ENCODE data around the gene NOX4.

Gene NOX4

DNA sequence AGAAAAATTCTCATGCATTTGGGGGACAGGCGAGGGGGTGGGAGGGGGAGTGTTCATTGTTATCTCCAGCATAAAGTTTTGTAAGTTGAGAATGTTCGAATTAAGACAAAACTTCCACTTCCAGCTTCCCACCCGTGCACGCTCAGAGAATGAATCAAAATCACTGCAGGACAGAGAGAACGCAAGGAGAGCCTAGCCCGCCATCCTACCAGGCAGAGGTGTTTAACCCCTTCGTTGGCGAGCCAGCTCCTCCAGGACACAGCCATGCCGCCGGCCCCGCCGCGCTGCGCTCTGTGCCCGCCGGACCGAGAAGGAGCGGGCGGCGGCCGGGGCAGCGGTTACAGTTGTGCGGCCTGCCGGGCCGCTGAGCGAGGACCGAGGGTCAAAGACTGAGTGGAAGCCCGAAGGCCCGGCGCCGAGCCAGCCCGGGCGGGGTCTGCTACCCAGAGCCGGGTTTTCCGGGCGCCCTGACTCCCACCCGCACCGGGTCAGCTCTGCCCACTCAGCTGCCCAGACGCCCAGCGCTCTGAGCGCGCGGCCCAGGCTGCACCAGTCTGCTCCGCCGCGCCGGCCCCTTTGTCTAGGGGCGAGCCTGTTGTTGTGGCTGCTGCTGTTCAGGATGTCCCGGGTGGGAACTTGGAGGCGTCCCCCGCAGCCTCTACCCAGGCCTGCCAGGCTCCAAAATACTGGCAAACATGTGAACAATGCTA lies at the start of gene NOX4:
TSS of gene NOX4 (minus strand) at position 395 of the 710 bp plus-strand sequence. CDS start at position 266, 129 bp downstream.
- no peak for DNase-seq (ENCODE audit: low spot score)

DNA sequence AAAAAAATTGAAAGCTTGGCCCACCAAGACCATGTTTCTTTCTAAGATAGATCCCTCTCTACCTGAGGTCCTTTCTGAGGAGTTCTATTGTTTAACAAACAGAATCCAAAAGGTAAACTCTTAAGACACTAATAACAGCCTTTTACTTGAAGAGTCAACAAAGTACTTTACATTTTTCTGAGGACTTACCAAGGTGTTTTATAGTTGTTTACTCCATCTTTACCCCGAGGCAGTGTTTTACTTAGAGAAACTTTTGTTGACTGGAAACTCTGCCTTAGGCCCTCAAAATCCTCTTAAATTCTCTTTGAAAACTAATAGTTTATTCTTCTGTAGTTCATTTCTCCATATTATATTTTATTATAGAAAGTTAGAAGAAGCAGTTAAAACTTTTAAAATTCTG lies 49.7 kb upstream of the NOX4 start:
- no peak for DNase-seq (ENCODE audit: low spot score)

DNA sequence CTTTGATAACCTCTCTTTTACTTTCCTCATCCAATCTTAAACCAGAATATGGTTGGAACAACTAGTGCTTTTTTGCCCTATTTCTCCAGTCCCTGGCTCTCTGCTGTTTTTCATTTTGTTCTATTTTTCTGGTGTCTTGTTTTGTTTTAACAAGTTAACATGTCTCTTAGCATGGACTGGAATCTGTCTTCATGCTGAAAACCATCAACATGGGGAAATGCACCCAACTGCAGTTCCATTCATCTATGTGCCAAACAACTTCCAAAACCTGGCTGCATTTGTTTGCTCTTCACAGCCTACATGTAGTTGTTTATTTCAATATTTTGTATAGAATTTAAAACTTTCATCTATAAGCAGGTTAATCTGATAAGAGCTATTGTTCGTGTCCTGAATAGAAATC lies 46.8 kb upstream of the NOX4 start:
- DNase-seq (ENCODE audit: low spot score), result no peak

DNA sequence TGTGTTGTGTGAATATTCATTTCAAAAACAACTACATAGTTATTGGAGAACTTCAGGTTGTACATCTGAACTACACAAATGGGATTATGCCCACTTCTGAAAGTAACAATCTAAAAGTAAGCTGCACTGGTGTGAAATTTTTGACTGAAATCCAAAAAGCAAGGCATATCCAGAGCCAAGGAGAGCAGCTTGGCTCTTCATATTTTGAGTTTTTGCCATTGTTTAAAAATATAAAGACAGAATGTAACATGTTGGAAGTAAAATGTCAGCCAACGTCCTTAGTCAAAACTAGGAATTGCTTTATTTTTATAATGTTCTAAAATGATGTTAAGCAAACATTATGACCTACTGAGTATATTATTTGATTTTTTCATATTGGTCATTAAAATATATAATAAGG lies 45.8 kb upstream of the NOX4 start:
- no peak for DNase-seq (ENCODE audit: low spot score)

DNA sequence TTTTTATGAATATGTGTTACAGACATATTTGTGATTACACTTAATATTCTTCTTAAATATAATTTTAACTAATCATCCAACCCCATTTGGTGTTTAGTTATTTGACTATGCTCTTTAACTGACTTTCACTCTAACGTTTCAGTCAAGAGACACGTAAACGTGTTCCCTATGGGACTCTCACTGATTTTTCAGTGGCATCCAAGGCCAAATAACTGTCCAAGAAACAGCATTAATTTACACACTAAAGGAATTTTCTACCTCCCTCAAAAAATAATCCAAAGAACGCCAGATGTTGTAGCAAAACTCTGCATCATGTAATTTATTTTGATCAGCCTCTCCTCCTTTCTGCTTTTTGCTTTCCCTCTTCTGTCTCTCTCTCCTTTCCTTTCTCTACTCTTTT lies 44.0 kb upstream of the NOX4 start:
- no peak for DNase-seq (ENCODE audit: low spot score)

DNA sequence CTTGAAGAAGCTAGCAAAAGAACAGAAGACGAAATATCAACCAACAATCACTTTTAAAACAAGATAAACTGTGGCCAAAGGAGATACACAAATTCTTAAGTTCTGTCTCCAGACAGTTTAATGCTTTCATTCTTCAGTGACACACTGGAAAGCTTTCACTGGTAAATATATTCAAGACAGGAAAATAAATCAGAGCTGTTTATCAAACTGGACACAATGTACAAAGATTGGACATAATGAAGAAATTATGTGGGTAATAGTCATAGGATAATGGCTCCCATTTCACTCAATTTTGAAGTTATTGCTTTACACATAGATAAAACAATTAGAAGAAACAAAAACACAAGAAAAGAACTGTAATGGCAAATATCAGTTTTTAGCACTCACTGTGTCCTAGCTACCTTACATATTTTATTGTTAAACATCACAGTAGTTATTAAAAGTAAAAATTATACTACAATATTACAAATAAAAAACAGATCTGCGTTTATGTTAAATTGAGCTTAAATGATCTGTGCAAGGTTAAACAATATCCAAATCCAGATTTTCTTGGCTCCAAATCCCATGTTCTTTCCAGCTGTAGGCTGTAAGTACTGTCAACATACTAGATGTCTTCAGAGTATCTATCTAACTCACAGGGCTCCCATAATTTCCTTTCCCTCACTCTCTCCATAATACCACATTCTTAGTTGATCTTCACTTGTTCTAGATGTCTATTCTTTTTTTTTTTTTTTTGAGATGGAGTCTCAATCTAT lies 38.6 kb upstream of the NOX4 start:
- DNase-seq (ENCODE audit: low spot score), result no peak

DNA sequence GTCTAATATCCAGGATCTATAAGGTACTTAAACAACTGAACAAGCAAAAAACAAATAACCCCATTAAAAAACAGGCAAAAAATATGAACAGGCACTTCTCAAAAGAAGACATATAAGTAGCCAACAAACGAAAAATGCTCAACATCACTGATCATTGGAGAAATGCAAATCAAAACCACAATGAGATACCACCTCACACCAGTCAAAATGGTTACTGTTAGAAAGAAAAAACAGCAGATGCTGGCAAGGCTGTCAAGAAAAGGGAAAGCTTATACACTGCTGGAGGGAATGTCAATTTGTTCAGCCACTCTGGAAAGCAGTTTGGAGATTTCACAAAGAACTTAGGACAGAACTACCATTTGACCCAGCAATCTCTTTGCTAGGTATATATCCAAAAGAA lies 30.6 kb upstream of the NOX4 start:
- DNase-seq (ENCODE audit: low spot score), result no peak

DNA sequence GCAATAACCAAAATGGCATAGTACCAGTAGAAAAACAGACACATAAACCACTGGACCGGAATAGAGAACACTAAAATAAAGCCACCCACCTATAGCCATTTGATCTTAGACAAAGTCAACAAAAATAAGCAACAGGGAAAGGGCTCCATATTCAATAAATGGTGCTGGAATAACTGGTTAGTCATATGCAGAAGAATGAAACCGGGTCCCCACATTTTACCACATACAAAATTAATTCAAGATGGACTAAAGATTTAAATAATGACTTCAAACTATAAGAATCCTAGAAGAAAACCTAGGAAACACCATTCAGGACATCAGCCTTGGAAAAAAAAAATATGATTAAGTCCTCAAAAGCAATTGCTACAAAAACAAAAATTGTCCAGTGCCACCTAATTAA lies 30.1 kb upstream of the NOX4 start:
- DNase-seq (ENCODE audit: low spot score), result no peak

DNA sequence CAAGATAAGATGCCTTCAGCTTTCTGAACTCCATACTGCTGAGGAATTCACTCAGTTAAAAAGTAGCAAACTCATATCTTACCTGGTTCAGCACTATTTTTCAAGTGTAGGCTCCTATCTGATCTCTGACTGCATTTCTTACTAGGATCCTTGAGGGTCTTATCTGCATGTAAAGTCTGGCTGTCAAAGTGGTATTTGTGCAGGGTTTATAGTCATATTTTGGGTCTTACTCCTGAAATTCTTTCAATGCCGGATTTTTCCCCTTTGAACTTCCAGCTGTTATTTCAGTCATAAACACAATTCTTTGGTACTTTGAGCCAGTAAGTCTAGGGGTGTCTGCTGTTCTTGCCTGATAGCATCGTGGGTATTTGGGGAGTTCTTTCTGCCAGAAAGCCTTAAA lies 25.3 kb upstream of the NOX4 start:
- DNase-seq (ENCODE audit: low spot score), result no peak

DNA sequence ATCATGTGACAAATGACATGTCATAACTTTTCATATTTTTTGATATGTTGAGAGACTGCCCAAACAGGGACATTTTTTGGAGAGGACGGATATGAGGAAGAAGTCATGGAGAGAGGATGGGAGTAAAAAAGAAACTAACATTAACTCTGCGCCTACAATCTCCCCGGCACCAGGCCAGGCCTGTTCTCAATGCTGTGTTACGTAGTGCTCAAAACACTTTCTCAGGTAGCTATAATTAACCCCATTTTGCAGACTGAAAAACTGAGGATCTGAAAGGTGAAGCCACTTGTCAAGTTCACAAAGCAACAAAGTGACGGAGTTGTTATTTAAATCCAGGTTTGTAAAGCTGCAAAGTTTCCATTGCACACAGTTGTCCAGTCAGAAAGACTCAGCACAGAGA lies 17.4 kb upstream of the NOX4 start:
- DNase-seq (ENCODE audit: low spot score), result no peak

DNA sequence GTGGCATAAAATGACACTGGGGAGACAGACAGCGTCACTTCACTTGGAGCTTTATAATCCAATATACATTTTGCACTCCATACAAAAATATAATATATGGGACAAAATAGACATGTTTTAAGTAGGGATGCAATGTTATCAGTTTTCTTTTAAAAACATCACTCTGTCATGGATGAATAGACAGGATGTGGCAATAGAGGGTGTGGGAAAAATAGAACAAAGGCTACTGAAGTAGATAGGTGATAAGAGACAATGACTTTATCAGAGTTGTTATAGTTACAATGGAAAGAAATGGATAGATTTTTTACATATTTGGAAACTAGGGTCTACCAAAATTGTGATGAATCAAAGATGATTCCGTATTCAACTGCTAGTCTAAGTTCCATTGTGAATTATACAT lies 13.1 kb upstream of the NOX4 start:
- DNase-seq (ENCODE audit: low spot score), result no peak

DNA sequence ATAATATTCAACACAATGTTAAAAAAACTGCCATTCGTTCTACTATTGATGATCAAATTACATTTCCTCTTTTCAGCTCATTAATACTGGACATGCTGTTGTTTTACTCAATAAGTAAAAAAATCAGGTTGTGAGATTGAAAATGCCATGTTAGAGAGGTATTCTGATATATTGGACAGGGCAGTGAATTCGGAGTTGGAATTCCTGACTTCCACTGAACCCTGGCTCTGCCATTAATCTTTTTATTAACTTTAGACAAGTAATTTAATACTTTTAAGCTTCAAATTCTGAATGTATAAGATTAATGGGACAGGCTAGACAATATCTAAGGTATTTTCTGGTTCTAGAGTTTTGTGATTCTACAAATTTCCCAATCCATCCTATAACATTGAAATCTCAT lies 12.2 kb upstream of the NOX4 start:
- no peak for DNase-seq (ENCODE audit: low spot score)

DNA sequence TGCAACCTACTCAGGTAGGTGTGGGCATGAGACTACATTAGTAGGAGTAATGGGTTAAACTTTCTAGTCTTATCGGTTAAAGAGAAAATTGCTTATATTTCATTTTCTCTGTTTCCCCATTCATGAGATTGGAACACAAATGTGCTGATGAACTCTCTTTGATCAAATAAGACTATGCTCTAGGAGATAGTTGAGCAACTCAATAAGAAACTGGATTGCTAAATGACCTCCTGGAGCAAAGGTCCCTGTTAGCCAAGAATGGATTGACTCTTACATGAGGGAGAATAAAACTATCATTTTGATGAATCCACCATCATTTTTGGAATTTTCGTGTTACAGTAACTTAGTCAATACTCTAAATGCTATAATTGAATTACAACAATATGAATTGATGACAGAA lies 11.1 kb upstream of the NOX4 start:
- no peak for DNase-seq (ENCODE audit: low spot score)

DNA sequence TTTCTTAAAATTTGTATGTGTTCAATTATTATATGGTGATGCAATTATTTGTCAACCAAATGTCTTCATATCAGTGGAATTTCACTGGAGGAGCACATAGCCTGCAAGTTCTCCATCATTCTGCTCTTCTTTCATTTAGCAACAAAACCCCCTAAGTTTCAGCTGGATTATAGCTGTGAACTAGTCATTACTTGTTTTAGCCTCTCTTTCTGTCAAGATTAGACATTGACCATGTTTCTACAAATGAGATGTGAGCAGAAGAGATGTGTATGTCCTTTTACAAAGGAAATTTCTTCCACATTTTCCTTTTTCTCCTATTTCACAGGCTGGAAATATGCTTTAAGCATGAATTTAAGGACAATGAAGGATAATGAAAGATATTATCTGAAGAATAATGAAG lies 9.2 kb upstream of the NOX4 start:
- no peak for DNase-seq (ENCODE audit: low spot score)

DNA sequence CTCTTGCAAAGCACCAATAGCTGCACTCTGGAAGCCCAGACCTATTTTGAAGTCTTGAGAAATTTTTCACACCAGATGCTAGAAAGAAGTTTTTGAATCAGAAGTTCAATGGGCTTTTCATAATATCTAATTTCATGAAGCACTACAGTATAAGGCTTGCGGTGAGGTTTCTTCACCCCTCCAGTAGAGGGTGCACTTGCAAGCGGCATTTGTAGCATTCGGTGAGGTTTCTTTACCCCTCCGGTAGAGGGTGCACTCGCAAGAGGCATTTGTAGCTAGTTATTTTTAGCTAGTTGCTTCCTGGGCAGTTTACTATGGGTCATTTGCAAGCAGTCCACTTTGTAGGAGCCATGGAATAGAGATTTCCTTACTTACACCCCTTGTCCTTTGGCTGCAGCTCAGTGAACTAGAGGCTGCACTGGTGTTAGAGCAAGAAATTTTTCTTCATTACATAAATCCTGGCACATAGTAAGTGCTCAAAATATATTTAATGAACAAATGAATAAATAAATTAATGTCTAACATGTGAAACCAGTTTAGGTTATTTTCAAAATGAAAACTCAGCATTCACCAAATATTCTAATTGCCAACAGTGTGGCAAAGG lies 7.8 kb upstream of the NOX4 start:
- DNase-seq (ENCODE audit: low spot score), result no peak

DNA sequence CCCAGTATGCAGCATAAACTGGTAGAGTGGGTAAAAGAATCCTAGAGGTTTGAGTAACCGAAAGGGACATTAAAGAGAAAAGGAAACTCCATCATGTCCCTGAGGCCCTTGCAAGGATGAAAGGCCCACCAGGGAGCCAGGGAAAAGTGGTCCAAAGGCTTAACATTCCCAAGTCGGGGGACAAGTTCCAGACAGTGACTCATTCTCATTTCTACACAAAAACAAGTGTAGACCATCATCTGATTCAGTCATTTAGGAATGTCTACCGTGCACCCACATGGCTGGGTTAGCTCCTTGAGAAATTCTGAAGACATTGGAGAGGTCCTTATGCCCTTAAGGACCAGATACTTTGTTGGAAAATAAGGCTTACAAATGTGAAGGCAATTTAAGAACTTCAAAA lies 4.8 kb upstream of the NOX4 start:
- no peak for DNase-seq (ENCODE audit: low spot score)

DNA sequence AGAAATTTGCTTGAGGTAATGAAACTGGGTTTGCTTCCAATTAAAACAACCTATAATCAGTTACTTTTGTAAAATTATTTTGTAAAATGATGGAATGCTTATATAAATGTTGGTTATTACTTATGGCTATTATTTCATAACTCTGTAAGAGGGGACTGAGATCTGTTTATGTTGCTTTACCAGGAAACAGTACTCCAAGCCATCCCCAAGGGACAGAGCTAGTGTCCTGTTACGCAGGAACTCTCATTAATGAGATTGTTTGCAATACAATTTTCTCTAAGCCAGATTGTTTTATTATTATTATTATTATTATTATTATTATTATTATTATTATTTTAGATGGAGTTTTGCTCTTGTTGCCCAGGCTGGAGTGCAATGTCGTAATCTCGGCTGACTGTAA lies 2.3 kb upstream of the NOX4 start:
- no peak for DNase-seq (ENCODE audit: low spot score)

DNA sequence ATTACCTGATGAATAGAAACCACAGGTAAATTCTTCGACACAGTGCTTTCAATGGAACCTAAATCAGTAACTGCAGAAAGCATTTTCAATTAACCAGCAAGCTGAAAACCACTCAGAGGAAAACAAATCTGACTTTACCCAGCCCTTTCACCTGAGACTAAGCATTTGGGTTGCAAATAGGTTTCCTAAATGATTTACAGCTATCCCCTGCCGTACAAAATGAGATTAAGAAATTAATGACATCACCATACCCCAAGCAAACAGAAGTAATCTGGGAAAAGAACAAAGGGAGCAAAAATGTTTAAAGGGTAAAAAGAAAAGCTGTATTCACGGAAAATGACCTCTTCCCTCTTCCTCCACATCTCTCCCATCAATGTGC lies 584 bp downstream of the NOX4 start:
- no peak for DNase-seq (ENCODE audit: low spot score)

DNA sequence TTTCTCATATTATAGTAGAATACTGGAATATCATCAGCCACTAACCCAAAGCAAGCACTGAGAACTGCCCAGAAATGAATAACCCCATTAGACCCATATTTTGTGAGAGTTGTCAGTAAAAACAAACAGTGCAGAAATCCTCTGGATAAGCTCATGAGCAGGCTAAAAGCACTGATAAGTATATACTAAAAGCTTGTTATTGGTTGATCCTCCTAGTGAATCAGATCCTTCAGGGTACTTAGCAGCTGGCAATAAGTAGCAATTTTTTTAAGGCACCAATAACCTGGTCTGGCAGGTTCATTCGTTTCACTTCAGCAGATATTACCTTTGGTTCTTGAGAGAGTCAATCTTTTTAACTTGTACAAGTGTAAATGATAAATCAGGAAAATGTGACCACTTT lies 1.2 kb downstream of the NOX4 start:
- no peak for DNase-seq (ENCODE audit: low spot score)

DNA sequence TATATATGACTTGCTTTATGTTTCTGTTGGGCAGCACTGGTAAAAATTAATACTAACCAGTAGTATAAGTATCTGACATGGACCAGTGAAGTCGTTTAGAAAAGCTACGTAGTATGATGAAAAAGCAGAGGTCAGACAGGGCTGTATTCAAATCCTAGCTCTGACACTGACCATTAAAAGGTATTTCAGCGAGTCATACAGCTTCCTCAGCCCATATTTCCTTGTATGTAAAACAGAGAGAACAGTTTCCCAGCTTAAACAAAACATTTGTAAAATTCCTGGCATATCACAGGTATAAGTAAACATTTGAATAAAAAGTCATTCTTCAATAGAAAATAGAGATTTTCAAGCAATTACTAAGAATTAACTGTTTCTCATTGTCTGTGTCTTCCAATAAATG lies 4.2 kb downstream of the NOX4 start:
- no peak for DNase-seq (ENCODE audit: low spot score)

DNA sequence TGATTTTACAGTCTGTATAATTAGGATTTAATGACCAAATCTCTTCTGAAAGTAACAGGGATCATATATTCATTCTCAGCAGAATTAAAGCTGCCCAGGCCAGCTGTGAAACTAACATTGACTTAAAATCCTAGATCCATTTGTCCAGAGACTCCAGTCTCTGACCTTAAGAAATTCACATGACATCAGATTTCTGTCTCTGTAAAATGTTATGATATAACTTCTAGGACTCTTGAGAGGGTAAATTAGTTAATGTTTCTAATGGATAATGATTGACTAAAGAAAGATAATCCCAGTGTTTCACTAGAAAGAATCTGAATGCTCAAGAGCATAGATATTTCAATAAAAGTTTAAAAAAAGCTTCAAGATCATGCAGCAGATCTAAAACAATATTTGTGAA lies 6.3 kb downstream of the NOX4 start:
- DNase-seq (ENCODE audit: low spot score), result no peak

DNA sequence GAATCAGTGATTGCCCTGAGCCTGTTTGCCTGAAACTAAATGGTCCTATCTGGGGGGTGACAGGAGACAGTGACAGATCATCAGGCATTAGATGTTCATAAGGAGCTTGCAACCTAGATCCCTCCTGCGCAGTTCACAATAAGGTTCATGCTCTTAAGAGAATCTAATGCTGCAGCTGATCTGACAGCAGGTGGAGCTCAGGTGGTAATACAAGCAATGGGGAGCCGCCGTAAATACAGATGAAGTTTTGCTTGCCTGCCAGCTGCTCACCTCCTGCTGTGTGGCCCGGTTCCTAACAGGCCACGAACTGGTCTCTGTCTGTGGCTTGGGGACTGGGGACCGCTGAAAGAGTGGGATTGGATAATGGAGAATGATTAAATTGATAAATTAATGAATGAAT lies 14.0 kb downstream of the NOX4 start:
- DNase-seq (ENCODE audit: low spot score), result no peak

DNA sequence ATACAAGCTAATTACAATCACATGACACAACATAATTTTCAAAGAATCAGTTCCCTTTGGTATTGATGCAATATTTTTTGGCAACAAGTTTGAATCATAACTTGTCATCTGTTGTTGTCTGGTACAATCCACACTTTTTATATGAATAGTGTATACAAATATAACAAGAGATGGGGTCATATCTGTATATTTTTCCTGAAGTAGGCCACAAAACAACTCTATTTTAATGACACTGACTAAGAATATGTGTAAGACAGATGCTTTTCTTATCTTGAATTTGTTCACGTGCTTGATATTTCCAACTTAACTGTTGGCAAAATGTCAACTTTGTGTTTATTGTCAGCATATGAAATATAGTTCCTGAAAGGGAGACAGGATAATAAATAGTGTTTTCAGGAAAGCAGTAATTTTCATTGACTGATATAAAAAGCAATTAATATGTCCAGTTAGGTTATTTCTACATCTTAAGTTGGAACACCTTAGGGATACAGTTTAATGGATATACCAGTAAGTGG lies 27.9 kb downstream of the NOX4 start:
- DNase-seq (ENCODE audit: low spot score), result no peak

Measured in hematopoietic multipotent progenitor cell treated with erythropoietin and hydrocortisone succinate and interleukin-3 and kit ligand, for 17 days (in vitro differentiated cells).